D721Med (cell line): ENCODE measurements around the gene SETD1B.

Experiments used
- DNase-seq: peaks from one replicate; pipeline ENCODE4 v3.0.0; 2011; ENCODE audit warnings: low spot score; ENCODE audit not compliant: insufficient read length
- FAIRE-seq: peaks from 2 replicates; lab custom pipeline; 2011; peaks lifted over from hg19 to GRCh38; lab: Jason Lieb, UNC
- CTCF ChIP-seq: IDR thresholded peaks from 2 replicates; pipeline ENCODE4 v1.5.1; 2012; ENCODE audit warnings: mild to moderate bottlenecking, control low read depth; ENCODE audit not compliant: insufficient read depth; ENCODE audit errors: missing control alignments

The SETD1B gene

GRCh38 chr12:121801595-121802484 lies 2.0 kb upstream of the SETD1B start:
- TF ChIP-seq CTCF = no peak
- DNase-seq = no peak
- no peak for FAIRE-seq

GRCh38 chr12:121802485-121802842 lies 1.3 kb upstream of the SETD1B start:
- TF ChIP-seq CTCF = no peak
- DNase-seq (no peak), FAIRE-seq (no peak)

- FAIRE-seq = peak; percentile 11
- TF ChIP-seq CTCF = no peak
- DNase-seq = peak; percentile 73
Measured at GRCh38 chr12:121802843-121803698, 738 bp upstream of the SETD1B start.

GRCh38 chr12:121804417-121805111 lies 755 bp downstream of the SETD1B start:
- DNase-seq = no peak
- FAIRE-seq = no peak
- TF ChIP-seq CTCF = no peak

GRCh38 chr12:121805171-121806008 lies 1.6 kb downstream of the SETD1B start:
- no peak for TF ChIP-seq CTCF
- DNase-seq (no peak), FAIRE-seq (no peak)

GRCh38 chr12:121806009-121806545 lies 2.3 kb downstream of the SETD1B start:
- no peak for DNase-seq
- no peak for FAIRE-seq
- TF ChIP-seq CTCF = no peak
